NCI-H526 treated with DMSO at 0.1 percent for 48 hours (cell line): Measurements from ENCODE around the gene ZNF177.

Experiments
- DNase-seq: peaks from one replicate; lab custom pipeline; 2025; lab: John Stamatoyannopoulos, UW

The ZNF177 gene

DNA sequence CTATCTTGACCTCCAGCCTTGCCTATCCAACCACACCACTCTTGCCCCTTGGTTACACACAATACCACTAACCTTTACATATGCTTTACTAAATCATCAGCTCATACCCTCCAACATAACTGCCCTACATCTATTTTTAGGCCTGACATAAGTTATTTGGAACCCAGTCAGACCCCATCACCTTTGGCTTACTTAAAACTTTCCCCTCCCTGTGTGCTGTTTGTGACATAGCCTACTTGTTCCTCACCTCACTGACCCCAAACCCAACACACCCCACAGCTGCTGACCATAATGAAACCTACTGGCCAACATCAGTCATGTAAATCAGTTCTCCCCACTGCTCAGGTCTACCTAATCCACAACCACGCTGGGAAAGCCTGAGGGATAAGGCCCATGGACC is 67.6 kb downstream of the ZNF177 start:
- no peak for DNase-seq

DNA sequence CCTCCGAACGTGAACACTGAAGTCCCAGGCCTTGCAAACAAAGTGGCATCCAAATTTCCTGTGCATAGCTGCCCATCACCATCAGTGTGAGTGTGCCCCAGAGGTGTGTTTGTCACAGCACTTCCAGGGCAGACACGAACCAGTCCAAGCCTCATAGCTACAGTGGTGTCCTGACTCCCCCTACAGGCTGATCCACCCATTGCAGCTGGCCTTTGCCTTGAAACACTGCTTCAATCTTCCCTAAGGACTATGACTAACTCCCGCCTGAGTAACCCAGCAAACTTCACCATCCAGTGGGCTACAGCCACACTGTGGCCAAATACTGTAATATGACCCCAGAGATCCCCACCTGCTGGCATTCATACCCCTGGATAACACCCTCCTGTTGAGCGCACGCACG is 68.7 kb downstream of the ZNF177 start:
- no peak for DNase-seq
